ENCODE data around the gene ELF1.

Gene ELF1

DNA sequence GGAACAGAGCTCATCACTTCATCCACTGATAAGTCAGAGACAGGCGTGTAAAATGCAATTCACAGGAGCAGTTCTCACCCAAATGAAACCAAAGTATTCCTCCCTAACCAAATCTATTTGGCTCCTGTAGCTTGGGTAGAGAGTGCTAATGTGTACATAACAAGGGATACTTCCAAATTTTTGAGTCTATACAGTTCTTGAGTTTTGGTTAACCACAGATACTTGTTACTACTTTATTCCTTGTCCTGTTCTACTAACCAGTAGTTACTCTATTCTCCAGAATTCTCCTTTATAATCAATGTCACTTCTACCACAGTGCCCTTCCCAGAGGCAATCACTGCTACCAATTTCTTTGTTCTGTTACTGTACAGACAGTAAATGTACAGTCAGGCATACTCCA lies 57.3 kb downstream of the ELF1 start:
- TF ChIP-seq, protein P1, sequence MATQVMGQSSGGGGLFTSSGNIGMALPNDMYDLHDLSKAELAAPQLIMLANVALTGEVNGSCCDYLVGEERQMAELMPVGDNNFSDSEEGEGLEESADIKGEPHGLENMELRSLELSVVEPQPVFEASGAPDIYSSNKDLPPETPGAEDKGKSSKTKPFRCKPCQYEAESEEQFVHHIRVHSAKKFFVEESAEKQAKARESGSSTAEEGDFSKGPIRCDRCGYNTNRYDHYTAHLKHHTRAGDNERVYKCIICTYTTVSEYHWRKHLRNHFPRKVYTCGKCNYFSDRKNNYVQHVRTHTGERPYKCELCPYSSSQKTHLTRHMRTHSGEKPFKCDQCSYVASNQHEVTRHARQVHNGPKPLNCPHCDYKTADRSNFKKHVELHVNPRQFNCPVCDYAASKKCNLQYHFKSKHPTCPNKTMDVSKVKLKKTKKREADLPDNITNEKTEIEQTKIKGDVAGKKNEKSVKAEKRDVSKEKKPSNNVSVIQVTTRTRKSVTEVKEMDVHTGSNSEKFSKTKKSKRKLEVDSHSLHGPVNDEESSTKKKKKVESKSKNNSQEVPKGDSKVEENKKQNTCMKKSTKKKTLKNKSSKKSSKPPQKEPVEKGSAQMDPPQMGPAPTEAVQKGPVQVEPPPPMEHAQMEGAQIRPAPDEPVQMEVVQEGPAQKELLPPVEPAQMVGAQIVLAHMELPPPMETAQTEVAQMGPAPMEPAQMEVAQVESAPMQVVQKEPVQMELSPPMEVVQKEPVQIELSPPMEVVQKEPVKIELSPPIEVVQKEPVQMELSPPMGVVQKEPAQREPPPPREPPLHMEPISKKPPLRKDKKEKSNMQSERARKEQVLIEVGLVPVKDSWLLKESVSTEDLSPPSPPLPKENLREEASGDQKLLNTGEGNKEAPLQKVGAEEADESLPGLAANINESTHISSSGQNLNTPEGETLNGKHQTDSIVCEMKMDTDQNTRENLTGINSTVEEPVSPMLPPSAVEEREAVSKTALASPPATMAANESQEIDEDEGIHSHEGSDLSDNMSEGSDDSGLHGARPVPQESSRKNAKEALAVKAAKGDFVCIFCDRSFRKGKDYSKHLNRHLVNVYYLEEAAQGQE (IDR thresholded peaks at IDR 0.05; ENCODE audit: insufficient replicate concordance, low read depth), result no peak
- TF ChIP-seq POLR2AphosphoS5 (IDR thresholded peaks at IDR 0.05; ENCODE audit: low read depth) (no peak), GABPA (IDR thresholded peaks at IDR 0.05; ENCODE audit: low read depth) (no peak), SPI1 (IDR thresholded peaks at IDR 0.05; ENCODE audit: borderline replicate concordance, low read depth) (no peak)
- TF ChIP-seq, protein P2, sequence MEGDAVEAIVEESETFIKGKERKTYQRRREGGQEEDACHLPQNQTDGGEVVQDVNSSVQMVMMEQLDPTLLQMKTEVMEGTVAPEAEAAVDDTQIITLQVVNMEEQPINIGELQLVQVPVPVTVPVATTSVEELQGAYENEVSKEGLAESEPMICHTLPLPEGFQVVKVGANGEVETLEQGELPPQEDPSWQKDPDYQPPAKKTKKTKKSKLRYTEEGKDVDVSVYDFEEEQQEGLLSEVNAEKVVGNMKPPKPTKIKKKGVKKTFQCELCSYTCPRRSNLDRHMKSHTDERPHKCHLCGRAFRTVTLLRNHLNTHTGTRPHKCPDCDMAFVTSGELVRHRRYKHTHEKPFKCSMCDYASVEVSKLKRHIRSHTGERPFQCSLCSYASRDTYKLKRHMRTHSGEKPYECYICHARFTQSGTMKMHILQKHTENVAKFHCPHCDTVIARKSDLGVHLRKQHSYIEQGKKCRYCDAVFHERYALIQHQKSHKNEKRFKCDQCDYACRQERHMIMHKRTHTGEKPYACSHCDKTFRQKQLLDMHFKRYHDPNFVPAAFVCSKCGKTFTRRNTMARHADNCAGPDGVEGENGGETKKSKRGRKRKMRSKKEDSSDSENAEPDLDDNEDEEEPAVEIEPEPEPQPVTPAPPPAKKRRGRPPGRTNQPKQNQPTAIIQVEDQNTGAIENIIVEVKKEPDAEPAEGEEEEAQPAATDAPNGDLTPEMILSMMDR (IDR thresholded peaks at IDR 0.05; ENCODE audit: insufficient read depth, low read length), result no peak
- H3K27me3 ChIP-seq (ENCODE audit: insufficient read depth, poor library complexity, severe bottlenecking), result no peaks in the 10 kb centered on the region
- no peak overlapping the region for H3K4me3 ChIP-seq (replicated peaks; ENCODE audit: insufficient read depth, low read length)
- peak overlapping the region; percentile 94 for H3K27ac ChIP-seq (replicated peaks)
- DNase-seq (ENCODE audit: low read depth in 1 of 2, low spot score in 1 of 2), result no peak

DNA sequence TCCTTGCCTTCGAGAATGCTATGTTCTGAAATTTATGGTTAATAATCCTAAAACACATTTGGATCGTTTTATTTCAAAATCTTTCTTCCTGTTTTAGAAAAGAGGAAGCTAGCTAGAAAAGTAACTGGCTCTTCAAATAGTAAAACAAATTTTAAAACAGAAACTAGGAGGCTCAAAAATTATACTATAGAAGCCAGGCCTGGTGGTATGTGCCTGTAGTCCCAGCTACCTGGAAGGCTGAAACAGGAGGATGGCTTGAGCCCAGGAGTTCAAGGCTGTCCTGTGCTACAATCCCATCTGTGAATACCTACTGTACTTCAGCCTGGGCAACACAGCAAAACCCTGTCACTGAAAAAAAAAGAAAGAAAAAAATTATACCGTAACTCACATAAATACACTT lies 57.9 kb downstream of the ELF1 start:
- peak in 1 of 2 experiments; percentile 54 for DNase-seq (ENCODE audit: low read depth in 1 of 2, low spot score in 1 of 2)
- H3K27ac ChIP-seq (replicated peaks), result peak overlapping the region; percentile 94
- no peaks in the 10 kb centered on the region for H3K27me3 ChIP-seq (ENCODE audit: insufficient read depth, poor library complexity, severe bottlenecking)
- no peak for TF ChIP-seq POLR2AphosphoS5 (IDR thresholded peaks at IDR 0.05; ENCODE audit: low read depth)
- TF ChIP-seq, protein P2 (IDR thresholded peaks at IDR 0.05; ENCODE audit: insufficient read depth, low read length), result no peak
- TF ChIP-seq SPI1 (IDR thresholded peaks at IDR 0.05; ENCODE audit: borderline replicate concordance, low read depth), result peak; percentile 45; the same call in 1 of the 2 replicates
- H3K4me3 ChIP-seq (replicated peaks; ENCODE audit: insufficient read depth, low read length), result no peak overlapping the region

DNA sequence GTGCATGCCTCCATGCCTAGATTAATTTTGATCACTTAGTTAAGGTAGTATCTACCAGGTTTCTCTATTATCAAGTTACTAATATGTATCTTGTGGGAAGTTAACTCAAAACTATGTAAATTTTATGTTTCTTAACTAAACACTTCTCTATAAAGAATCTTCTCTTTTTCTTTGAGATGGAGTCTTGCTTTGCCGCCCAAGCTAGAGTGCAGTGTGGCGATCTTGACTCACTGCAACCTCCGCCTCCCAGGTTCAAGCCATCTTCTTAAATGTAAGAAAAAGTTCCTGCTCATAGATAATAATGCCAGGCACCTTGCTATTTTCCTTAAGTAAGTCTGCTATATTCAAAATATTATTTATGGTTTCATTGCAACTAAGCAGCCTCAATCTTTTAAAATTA lies 58.4 kb downstream of the ELF1 start:
- no peak overlapping the region for H3K4me3 ChIP-seq (replicated peaks; ENCODE audit: insufficient read depth, low read length)
- TF ChIP-seq GABPA (IDR thresholded peaks at IDR 0.05; ENCODE audit: low read depth) (no peak), POLR2AphosphoS5 (IDR thresholded peaks at IDR 0.05; ENCODE audit: low read depth) (no peak), SPI1 (IDR thresholded peaks at IDR 0.05; ENCODE audit: borderline replicate concordance, low read depth) (no peak)
- TF ChIP-seq, protein P2 (IDR thresholded peaks at IDR 0.05; ENCODE audit: insufficient read depth, low read length), result no peak
- TF ChIP-seq, protein P1 (IDR thresholded peaks at IDR 0.05; ENCODE audit: insufficient replicate concordance, low read depth), result no peak

DNA sequence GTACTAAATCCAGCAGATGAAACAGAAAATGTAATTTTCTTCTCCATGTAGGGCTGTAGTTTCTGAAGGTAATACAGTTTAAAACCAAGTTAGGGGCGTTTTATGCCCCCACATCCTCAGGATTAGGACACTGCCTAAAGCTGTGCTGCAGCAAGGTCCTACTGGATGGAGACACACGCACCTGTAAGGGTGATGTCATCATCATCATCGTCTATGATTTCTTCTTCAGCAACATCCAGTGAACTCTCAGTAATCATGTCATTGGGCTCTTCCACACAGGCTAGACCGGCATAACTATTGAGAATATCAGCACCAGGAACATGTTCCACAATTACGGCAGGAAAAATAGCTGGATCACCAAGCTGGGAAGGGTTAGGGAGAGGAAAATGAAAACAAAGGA lies 60.5 kb downstream of the ELF1 start:
- Histone ChIP-seq H3K4me3 (replicated peaks; ENCODE audit: insufficient read depth, low read length) (no peak overlapping the region), H3K27me3 (ENCODE audit: insufficient read depth, poor library complexity, severe bottlenecking) (no peaks in the 10 kb centered on the region), H3K27ac (replicated peaks) (peak overlapping the region; percentile 94; the same call in 1 of the 2 replicates)
- DNase-seq (ENCODE audit: low read depth in 1 of 2, low spot score in 1 of 2), result no peak
- TF ChIP-seq GABPA (IDR thresholded peaks at IDR 0.05; ENCODE audit: low read depth) (no peak), POLR2AphosphoS5 (IDR thresholded peaks at IDR 0.05; ENCODE audit: low read depth) (no peak), SPI1 (IDR thresholded peaks at IDR 0.05; ENCODE audit: borderline replicate concordance, low read depth) (no peak)
- TF ChIP-seq, protein P1 (IDR thresholded peaks at IDR 0.05; ENCODE audit: insufficient replicate concordance, low read depth), result no peak
- TF ChIP-seq, protein P2 (IDR thresholded peaks at IDR 0.05; ENCODE audit: insufficient read depth, low read length), result no peak

More for the DNA sequence above, 58.4 kb downstream of the ELF1 start:
- H3K27ac ChIP-seq (replicated peaks), result peak overlapping the region; percentile 94
- peak in 1 of 2 experiments; percentile 57 for DNase-seq (ENCODE audit: low read depth in 1 of 2, low spot score in 1 of 2)
- H3K27me3 ChIP-seq (ENCODE audit: insufficient read depth, poor library complexity, severe bottlenecking), result no peaks in the 10 kb centered on the region

All from HL-60 (cell line).